Testis (tissue), 3 donors: Measurements from ENCODE around the gene SLC6A19. TPM values are rescaled to one million over a fixed set of nuclear protein-coding genes. Genes with fewer than 3 reads are reported as not detected.

Experiments used
- DNase-seq: peaks from one replicate; pipeline ENCODE4 v3.0.0-alpha.2; 2019
- H3K27ac ChIP-seq, 2 donors: fragments of 200-600 bp; sonication (generic); one replicate each; pipeline ENCODE4 v1.5.1; 2019
- H3K27me3 ChIP-seq: fragments of 200-600 bp; sonication (generic); one replicate; pipeline ENCODE4 v1.5.1; 2019
- H3K36me3 ChIP-seq: fragments of 200-600 bp; sonication (generic); one replicate; pipeline ENCODE4 v1.5.1; 2017; ENCODE audit warnings: low read depth; ENCODE audit errors: missing control alignments
- H3K4me1 ChIP-seq: fragments of 200-600 bp; sonication (generic); one replicate; pipeline ENCODE4 v1.5.1; 2019
- H3K4me3 ChIP-seq, 2 donors: fragments of 200-600 bp; sonication (generic); one replicate each; pipeline ENCODE4 v1.5.1; 2017 to 2019
- H3K9me3 ChIP-seq: fragments of 200-600 bp; sonication (generic); one replicate; pipeline ENCODE4 v1.5.1; 2017
- CTCF ChIP-seq, 3 experiments: fragments of 450-650 bp in 2 of 3; fragments of 200-600 bp in 1 of 3; sonication (generic) in 1 of 3; IDR thresholded peaks; one replicate each; pipeline ENCODE4 v1.5.1; 2016 to 2019; ENCODE audit warnings: antibody characterized with exemption in 3 of 3, mild to moderate bottlenecking in 2 of 3, moderate library complexity in 1 of 3
- POLR2A ChIP-seq: fragments of 450-650 bp; IDR thresholded peaks from one replicate; pipeline ENCODE4 v1.6.1; 2017; ENCODE audit warnings: antibody characterized with exemption, mild to moderate bottlenecking, moderate library complexity
- WGBS, 2 donors: methylation state at CpG; one replicate each; pipeline ENCODE4 v1.1.5; 2018; 5-methylcytosine and 5-hydroxymethylcytosine counted together
- intact Hi-C: fragments of 100-400 bp; cut with DNase I; formaldehyde crosslinking; loops from one replicate; pipeline ENCODE4 v1.15.1; 2023; ENCODE audit warnings: low total_unique reads
- polyA plus RNA-seq: library from polyadenylated mRNA; stranded (reverse); fragments of 350-450 nt; fragmentation: Illumina TruSeq; extraction: RNeasy Lipid Tissue Mini Kit (QIAGEN cat#74804); gene quantifications from one replicate; pipeline ENCODE4 v1.2.3, GENCODE V29; 2014; ENCODE audit warnings: low read depth, low replicate concordance; ENCODE audit not compliant: insufficient read depth
- total RNA-seq, 2 donors: library from RNA; depleted of rRNA; stranded (reverse); fragments of >200 nt; gene quantifications; one replicate each; pipeline ENCODE4 v1.2.3, GENCODE V29; 2016

SLC6A19 gene
- total and polyA plus RNA-seq, 3 donors from 2014 or later, result 0.16 to 0.68 (median 0.28) TPM

- 75 to 76% methylated on average over 10 to 11 of the region's 11 CpGs for WGBS, 2 donors
- Histone ChIP-seq H3K27me3 (no peaks in the 10 kb centered on the region), H3K4me1 (peaks cover 5% of the 10 kb centered on the region), H3K4me3 (no peak overlapping the region), H3K36me3 (no peaks in the 10 kb centered on the region), H3K27ac (no peak overlapping the region), H3K9me3 (no peaks in the 10 kb centered on the region)
- no peak for DNase-seq
- intact Hi-C loops, result no loop called here
- no peak for TF ChIP-seq POLR2A
- TF ChIP-seq CTCF (IDR thresholded peaks at IDR 0.05), result no peak
Observed at GRCh38 chr5:1205255-1206180, 4.1 kb downstream of the SLC6A19 start.

GRCh38 chr5:1206521-1207412 is 5.4 kb downstream of the SLC6A19 start:
- Histone ChIP-seq H3K27ac (no peak overlapping the region), H3K9me3 (no peaks in the 10 kb centered on the region), H3K4me1 (peaks cover 5% of the 10 kb centered on the region), H3K4me3 (no peak overlapping the region), H3K27me3 (no peaks in the 10 kb centered on the region), H3K36me3 (no peaks in the 10 kb centered on the region)
- intact Hi-C loops, result no loop called here
- 85 to 91% methylated on average over 25 to 49 of the region's 49 CpGs for WGBS, 2 donors
- TF ChIP-seq CTCF (IDR thresholded peaks at IDR 0.05) (no peak), POLR2A (no peak)
- DNase-seq, result no peak

GRCh38 chr5:1207555-1207954 is 6.2 kb downstream of the SLC6A19 start:
- TF ChIP-seq POLR2A (no peak), CTCF (IDR thresholded peaks at IDR 0.05) (no peak)
- WGBS, 2 donors, result 84 to 91% methylated on average over 6 of the region's 6 CpGs
- Histone ChIP-seq H3K27me3 (no peaks in the 10 kb centered on the region), H3K36me3 (no peaks in the 10 kb centered on the region), H3K4me1 (peaks cover 5% of the 10 kb centered on the region), H3K4me3 (no peak overlapping the region), H3K9me3 (no peaks in the 10 kb centered on the region), H3K27ac (no peak overlapping the region)
- intact Hi-C loops, result no loop called here
- no peak for DNase-seq

GRCh38 chr5:1208221-1208742 is 6.9 kb downstream of the SLC6A19 start:
- Histone ChIP-seq H3K27ac (no peak overlapping the region), H3K4me3 (no peak overlapping the region), H3K4me1 (peaks cover 5% of the 10 kb centered on the region), H3K36me3 (no peaks in the 10 kb centered on the region), H3K9me3 (no peaks in the 10 kb centered on the region), H3K27me3 (no peaks in the 10 kb centered on the region)
- no peak for DNase-seq
- TF ChIP-seq POLR2A, result no peak
- no peak for TF ChIP-seq CTCF (IDR thresholded peaks at IDR 0.05)
- WGBS, 2 donors, result 74 to 75% methylated on average over 1 to 17 of the region's 17 CpGs
- intact Hi-C loops, result no loop called here
